ENCODE data around the gene DHX58.

Gene DHX58

GRCh38 chr17:42068979-42069378 is 43.5 kb downstream of the DHX58 start:
- TF ChIP-seq, protein P1, sequence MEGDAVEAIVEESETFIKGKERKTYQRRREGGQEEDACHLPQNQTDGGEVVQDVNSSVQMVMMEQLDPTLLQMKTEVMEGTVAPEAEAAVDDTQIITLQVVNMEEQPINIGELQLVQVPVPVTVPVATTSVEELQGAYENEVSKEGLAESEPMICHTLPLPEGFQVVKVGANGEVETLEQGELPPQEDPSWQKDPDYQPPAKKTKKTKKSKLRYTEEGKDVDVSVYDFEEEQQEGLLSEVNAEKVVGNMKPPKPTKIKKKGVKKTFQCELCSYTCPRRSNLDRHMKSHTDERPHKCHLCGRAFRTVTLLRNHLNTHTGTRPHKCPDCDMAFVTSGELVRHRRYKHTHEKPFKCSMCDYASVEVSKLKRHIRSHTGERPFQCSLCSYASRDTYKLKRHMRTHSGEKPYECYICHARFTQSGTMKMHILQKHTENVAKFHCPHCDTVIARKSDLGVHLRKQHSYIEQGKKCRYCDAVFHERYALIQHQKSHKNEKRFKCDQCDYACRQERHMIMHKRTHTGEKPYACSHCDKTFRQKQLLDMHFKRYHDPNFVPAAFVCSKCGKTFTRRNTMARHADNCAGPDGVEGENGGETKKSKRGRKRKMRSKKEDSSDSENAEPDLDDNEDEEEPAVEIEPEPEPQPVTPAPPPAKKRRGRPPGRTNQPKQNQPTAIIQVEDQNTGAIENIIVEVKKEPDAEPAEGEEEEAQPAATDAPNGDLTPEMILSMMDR (IDR thresholded peaks at IDR 0.05; ENCODE audit: low read depth, low read length, missing control alignments), result no peak
- no peak for DNase-seq (ENCODE audit: extremely low read depth, low read depth)

DNA sequence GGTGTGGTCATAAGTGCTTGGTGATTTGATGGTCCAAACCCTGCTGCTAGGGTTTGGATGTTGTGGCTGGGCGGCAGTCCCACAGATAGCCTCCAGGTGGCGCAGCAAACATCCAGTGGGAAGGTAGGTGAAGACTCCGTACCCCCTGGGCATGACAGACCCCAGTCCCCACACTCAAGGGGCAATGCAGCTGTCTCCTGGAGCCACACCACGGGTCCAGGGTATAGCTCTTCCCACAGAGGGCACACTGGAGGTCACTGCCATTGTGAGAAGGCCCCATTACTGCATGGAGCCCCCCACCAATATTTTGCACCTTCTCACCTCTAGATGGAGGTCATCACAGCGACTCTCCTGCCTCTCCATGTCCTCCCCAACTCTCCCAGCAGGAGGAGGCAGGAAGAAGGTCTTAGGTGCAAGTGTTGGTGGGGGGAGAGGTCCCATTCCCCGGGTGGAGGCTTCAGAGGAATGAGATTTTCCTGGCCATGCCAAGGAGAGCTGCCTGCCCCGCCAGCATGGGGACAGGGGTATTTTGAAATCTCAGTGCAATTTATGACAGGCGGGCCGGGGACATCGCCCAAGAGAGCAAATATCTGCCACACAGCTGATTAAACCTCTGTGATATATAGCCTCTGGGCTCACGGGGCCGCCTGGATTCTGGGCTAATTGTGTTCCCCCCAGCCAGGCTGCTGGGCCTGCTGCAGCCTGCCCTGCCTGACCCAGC is 45.0 kb downstream of the DHX58 start:
- TF ChIP-seq, protein P1 (IDR thresholded peaks at IDR 0.05; ENCODE audit: low read depth, low read length, missing control alignments), result peak; percentile 94
- no peak for DNase-seq (ENCODE audit: extremely low read depth, low read depth)
- no peak overlapping the region for H3K4me3 ChIP-seq (replicated peaks; ENCODE audit: low read depth, low read length)

More at GRCh38 chr17:42068979-42069378, 43.5 kb downstream of the DHX58 start:
- H3K4me3 ChIP-seq (replicated peaks; ENCODE audit: low read depth, low read length), result no peak overlapping the region

GRCh38 chr17:42065201-42065600 is 47.3 kb downstream of the DHX58 start:
- TF ChIP-seq, protein P1 (IDR thresholded peaks at IDR 0.05; ENCODE audit: low read depth, low read length, missing control alignments), result no peak
- H3K4me3 ChIP-seq (replicated peaks; ENCODE audit: low read depth, low read length), result no peak overlapping the region
- no peak for DNase-seq (ENCODE audit: extremely low read depth, low read depth)

GRCh38 chr17:42062681-42063080 is 49.8 kb downstream of the DHX58 start:
- H3K4me3 ChIP-seq (replicated peaks; ENCODE audit: low read depth, low read length), result no peak overlapping the region
- DNase-seq (ENCODE audit: extremely low read depth, low read depth), result no peak
- TF ChIP-seq, protein P1 (IDR thresholded peaks at IDR 0.05; ENCODE audit: low read depth, low read length, missing control alignments), result no peak

- no peak overlapping the region for H3K4me3 ChIP-seq (replicated peaks; ENCODE audit: low read depth, low read length)
- TF ChIP-seq, protein P1 (IDR thresholded peaks at IDR 0.05; ENCODE audit: low read depth, low read length, missing control alignments), result no peak
- DNase-seq (ENCODE audit: extremely low read depth, low read depth), result no peak
Measured at GRCh38 chr17:42061646-42062487, 50.6 kb downstream of the DHX58 start.

GRCh38 chr17:42060231-42060630 is 52.3 kb downstream of the DHX58 start:
- DNase-seq (ENCODE audit: extremely low read depth, low read depth), result no peak
- no peak overlapping the region for H3K4me3 ChIP-seq (replicated peaks; ENCODE audit: low read depth, low read length)
- TF ChIP-seq, protein P1 (IDR thresholded peaks at IDR 0.05; ENCODE audit: low read depth, low read length, missing control alignments), result no peak
